HFFc6 (cell line): Measurements from ENCODE around the gene MEGF8. TPM values are rescaled to one million over a fixed set of nuclear protein-coding genes. Genes with fewer than 3 reads are reported as not detected.

Source experiments
- DNase-seq: peaks from one replicate; pipeline ENCODE4 v3.0.0-alpha.2; 2018
- H3K27ac Mint-ChIP-seq: 2 replicates; pipeline ENCODE4 v1.8.0; 2020; ENCODE audit warnings: mild to moderate bottlenecking, mixed read lengths
- H3K27me3 Mint-ChIP-seq: 2 replicates; pipeline ENCODE4 v1.8.0; 2021; ENCODE audit warnings: mild to moderate bottlenecking, moderate library complexity, mixed read lengths; ENCODE audit not compliant: insufficient read depth
- H3K36me3 Mint-ChIP-seq: 2 replicates; pipeline ENCODE4 v1.8.0; 2021; ENCODE audit warnings: low read depth, mixed read lengths
- H3K4me1 Mint-ChIP-seq: 2 replicates; pipeline ENCODE4 v1.8.0; 2020; ENCODE audit warnings: low read depth, mixed read lengths
- H3K4me3 Mint-ChIP-seq: 2 replicates; pipeline ENCODE4 v1.8.0; 2020; ENCODE audit warnings: mild to moderate bottlenecking, moderate library complexity, mixed read lengths
- H3K9me3 Mint-ChIP-seq: 2 replicates; pipeline ENCODE4 v1.8.0; 2020; ENCODE audit warnings: mild to moderate bottlenecking, mixed read lengths
- total RNA-seq, 6 experiments: library from RNA; stranded (reverse); fragmentation: NEBNext Ultra II Directional; extraction: Animal tissue kit (Norgen Biotek cat#: 25700); gene quantifications; 2 replicates in 1 of 6; 3 replicates in 5 of 6; pipeline ENCODE4 v1.2.3, GENCODE V29; 2021
- TF ChIP-seq, protein P1 (sequence below): fragments of 200-600 bp; sonication (generic); IDR thresholded peaks from 2 replicates; pipeline ENCODE4 v1.5.0; 2021; ENCODE audit warnings: antibody characterized with exemption, mild to moderate bottlenecking

Gene MEGF8
- total RNA-seq, 6 experiments from 2014 or later = 17.7 to 23.6 (median 18.8) TPM

- H3K4me1 Mint-ChIP-seq = peaks cover 38% of the 10 kb centered on the region
- no peaks in the 10 kb centered on the region for H3K9me3 Mint-ChIP-seq
- H3K27ac Mint-ChIP-seq = peak overlapping the region; percentile 43; the same call in 1 of the 2 replicates
- TF ChIP-seq, protein P1, sequence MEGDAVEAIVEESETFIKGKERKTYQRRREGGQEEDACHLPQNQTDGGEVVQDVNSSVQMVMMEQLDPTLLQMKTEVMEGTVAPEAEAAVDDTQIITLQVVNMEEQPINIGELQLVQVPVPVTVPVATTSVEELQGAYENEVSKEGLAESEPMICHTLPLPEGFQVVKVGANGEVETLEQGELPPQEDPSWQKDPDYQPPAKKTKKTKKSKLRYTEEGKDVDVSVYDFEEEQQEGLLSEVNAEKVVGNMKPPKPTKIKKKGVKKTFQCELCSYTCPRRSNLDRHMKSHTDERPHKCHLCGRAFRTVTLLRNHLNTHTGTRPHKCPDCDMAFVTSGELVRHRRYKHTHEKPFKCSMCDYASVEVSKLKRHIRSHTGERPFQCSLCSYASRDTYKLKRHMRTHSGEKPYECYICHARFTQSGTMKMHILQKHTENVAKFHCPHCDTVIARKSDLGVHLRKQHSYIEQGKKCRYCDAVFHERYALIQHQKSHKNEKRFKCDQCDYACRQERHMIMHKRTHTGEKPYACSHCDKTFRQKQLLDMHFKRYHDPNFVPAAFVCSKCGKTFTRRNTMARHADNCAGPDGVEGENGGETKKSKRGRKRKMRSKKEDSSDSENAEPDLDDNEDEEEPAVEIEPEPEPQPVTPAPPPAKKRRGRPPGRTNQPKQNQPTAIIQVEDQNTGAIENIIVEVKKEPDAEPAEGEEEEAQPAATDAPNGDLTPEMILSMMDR = peak; percentile 98
- peak overlapping the region; percentile 81 for H3K4me3 Mint-ChIP-seq
- H3K36me3 Mint-ChIP-seq = peaks cover 5% of the 10 kb centered on the region; the same call in 1 of the 2 replicates
- H3K27me3 Mint-ChIP-seq = peaks cover 1% of the 10 kb centered on the region
- DNase-seq = peak; percentile 60
These were observed 76.2 kb downstream of the MEGF8 start for GRCh38 chr19:42401365-42402303.

DNA sequence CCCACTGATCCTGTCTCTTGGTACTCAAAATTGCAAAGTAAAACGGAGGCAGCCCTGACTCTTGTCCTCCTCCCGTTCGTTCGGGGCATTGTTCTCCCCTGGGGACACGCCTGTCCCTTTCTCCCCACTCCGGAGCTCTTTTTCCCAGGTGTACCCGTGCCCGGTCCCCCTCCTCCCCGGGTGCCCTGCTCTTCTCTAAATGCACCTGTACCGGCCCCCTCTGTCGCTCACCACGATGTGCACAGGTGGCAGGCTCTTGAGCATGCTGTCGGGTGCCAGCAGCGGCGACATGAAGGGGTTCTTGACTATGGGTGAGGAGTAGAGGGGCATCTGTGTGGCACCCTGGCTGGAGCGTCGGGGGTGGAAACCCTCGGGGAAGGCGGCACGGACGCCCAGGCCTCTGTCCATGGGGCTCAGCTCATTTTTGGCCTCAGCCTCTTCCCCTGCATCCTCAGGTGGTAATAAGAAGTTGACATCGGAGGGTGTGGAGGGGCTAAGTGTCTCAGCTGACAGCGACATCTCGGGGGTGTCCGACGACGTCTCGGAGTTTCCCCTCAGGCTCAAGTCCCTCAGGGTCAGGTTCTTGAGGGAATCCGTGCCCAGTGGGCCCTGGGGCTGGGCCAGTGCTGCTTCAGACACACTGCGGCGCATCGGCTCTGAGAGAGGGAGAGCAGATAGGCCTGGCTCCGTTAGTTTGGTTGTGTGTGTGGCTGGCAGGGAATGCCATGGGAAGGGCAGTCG is 77.1 kb downstream of the MEGF8 start:
- peaks cover 32% of the 10 kb centered on the region for H3K4me1 Mint-ChIP-seq
- H3K4me3 Mint-ChIP-seq = peak overlapping the region; percentile 81
- H3K36me3 Mint-ChIP-seq = peaks cover 5% of the 10 kb centered on the region; the same call in 1 of the 2 replicates
- TF ChIP-seq, protein P1 = no peak
- H3K9me3 Mint-ChIP-seq = no peaks in the 10 kb centered on the region
- H3K27me3 Mint-ChIP-seq = peaks cover 1% of the 10 kb centered on the region
- DNase-seq = no peak
- no peak overlapping the region for H3K27ac Mint-ChIP-seq

DNA sequence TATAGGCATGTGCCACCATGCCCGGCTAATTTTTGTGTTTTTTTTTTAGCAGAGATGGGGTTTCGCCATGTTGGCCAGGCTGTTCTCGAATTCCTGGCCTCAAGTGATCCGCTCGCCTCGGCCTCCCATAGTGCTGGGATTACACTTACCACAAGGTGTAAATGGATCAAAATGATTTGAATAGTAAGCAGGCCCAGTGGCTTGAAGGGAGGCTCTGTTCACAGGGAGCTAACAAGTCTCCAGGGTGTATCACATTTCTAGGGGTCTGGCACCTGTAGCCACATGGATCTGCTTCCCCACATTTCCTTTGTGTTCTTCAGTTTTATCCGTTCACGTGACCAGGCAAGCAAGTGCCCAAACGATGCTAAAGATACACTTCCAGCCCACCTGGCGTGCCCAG is 78.2 kb downstream of the MEGF8 start:
- H3K36me3 Mint-ChIP-seq = peaks cover 12% of the 10 kb centered on the region
- no peak overlapping the region for H3K4me3 Mint-ChIP-seq
- H3K9me3 Mint-ChIP-seq = no peaks in the 10 kb centered on the region
- peaks cover 24% of the 10 kb centered on the region for H3K4me1 Mint-ChIP-seq
- H3K27ac Mint-ChIP-seq = no peak overlapping the region
- no peak for DNase-seq
- peaks cover 1% of the 10 kb centered on the region for H3K27me3 Mint-ChIP-seq
- TF ChIP-seq, protein P1 = no peak

GRCh38 chr19:42406111-42406510 is 80.7 kb downstream of the MEGF8 start:
- Mint-ChIP-seq H3K4me3 (no peak overlapping the region), H3K4me1 (peaks cover 2% of the 10 kb centered on the region), H3K36me3 (peaks cover 7% of the 10 kb centered on the region; the same call in 1 of the 2 replicates), H3K9me3 (no peaks in the 10 kb centered on the region), H3K27ac (no peak overlapping the region), H3K27me3 (peaks cover 1% of the 10 kb centered on the region; the same call in 1 of the 2 replicates)
- DNase-seq = no peak
- TF ChIP-seq, protein P1 = no peak

DNA sequence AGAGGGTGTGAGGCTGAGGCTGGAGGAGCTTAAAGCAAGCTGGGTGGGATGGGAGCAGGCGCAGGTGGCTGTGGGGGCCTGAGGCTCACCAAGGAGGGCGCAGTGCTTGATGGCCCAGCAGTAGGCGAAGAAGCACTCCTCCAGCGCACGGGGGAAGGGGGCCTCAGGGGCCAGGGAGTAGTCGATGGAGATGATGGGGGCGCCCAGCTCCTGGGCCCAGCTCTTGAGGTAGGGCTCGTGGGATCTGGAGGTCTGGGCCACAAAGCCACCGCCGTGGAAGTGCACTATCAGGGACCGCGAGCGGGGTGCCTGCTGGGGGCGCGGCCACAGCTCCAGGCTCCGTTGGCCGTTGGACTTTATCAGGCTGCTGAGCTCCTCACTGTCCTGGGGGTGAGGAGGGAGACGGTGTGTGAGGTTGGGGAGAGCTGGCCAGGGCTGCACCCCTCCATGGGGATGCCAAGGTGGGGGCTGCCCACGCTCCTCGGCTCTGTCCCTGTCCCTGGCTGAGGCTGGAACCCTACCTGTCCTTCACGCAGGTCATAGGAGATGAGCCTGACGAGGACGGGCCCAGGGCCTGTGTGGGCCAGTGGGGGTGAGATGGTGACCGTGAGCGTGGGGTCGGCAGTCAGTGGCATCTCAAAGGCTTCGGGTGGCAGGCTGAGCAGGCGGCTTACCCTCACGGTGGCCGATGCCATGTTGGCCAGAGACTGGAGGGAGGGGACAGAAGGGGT is 81.8 kb downstream of the MEGF8 start:
- H3K9me3 Mint-ChIP-seq = no peaks in the 10 kb centered on the region
- H3K27ac Mint-ChIP-seq = no peak overlapping the region
- peaks cover 1% of the 10 kb centered on the region; the same call in 1 of the 2 replicates for H3K27me3 Mint-ChIP-seq
- H3K4me1 Mint-ChIP-seq = peaks cover 6% of the 10 kb centered on the region
- no peak for DNase-seq
- peaks cover 7% of the 10 kb centered on the region; the same call in 1 of the 2 replicates for H3K36me3 Mint-ChIP-seq
- TF ChIP-seq, protein P1 = no peak
- no peak overlapping the region for H3K4me3 Mint-ChIP-seq
